ENCODE measurements around the gene DOCK3. TPM values are rescaled to one million over a fixed set of nuclear protein-coding genes. Genes with fewer than 3 reads are reported as not detected.

DOCK3 gene
- total RNA-seq, 4 donors from 2014 or later, result 2.1 to 8.6 (median 2.9) TPM

DNA sequence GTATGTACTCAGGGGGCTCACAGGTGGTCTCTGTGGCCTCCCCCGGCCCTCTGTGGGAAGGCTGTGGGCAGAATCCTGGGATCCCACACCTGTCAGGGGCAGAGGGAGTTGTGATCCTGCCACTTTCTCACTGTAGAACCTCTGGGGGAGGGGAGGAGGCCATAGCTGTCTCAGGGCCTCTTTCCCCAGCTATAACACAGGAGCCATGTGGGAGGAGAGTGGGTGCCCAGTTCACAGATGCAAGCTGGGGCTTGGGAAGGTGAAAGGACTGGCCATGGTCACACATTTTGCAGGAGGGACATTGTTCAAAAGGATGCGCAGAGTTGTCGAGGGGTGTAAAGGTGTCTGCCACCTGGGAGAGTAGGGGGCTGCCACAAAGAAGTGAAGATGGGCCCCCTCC, 46.1 kb upstream of the DOCK3 start:
- Histone ChIP-seq H3K9me3 (no peaks in the 10 kb centered on the region), H3K4me3 (no peak overlapping the region), H3K27me3 (no peaks in the 10 kb centered on the region), H3K27ac (no peak overlapping the region), H3K36me3 (no peaks in the 10 kb centered on the region), H3K4me1 (peaks cover 78% of the 10 kb centered on the region)
- 85% methylated on average over 3 of the region's 3 CpGs for WGBS
- TF ChIP-seq POLR2A (IDR thresholded peaks at IDR 0.05) (no peak), EP300 (IDR thresholded peaks at IDR 0.05) (no peak), POLR2AphosphoS5 (IDR thresholded peaks at IDR 0.05) (no peak)
- TF ChIP-seq, protein P1, sequence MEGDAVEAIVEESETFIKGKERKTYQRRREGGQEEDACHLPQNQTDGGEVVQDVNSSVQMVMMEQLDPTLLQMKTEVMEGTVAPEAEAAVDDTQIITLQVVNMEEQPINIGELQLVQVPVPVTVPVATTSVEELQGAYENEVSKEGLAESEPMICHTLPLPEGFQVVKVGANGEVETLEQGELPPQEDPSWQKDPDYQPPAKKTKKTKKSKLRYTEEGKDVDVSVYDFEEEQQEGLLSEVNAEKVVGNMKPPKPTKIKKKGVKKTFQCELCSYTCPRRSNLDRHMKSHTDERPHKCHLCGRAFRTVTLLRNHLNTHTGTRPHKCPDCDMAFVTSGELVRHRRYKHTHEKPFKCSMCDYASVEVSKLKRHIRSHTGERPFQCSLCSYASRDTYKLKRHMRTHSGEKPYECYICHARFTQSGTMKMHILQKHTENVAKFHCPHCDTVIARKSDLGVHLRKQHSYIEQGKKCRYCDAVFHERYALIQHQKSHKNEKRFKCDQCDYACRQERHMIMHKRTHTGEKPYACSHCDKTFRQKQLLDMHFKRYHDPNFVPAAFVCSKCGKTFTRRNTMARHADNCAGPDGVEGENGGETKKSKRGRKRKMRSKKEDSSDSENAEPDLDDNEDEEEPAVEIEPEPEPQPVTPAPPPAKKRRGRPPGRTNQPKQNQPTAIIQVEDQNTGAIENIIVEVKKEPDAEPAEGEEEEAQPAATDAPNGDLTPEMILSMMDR (IDR thresholded peaks at IDR 0.05), result no peak
- no peak for DNase-seq (ENCODE audit: low spot score in 2 of 2)

DNA sequence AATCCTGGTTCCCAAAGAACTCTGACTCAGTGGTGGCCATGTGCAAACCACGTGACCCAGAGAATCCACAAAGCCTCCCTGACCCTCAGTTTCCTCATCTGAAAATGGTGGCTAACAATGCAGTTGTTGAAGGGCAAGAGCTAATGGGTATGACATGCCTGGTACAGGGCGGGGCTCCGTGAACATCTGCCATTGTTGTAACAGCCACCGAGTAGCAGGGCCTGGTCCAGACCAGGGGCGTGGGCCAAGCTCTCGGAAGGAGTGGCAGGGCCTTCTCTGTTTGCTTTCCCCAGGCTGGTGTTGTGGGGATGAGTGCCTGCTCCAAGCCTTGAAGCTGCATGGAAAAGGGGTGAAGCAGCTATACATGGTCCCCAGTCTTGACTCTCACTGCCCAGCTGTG, 44.3 kb upstream of the DOCK3 start:
- 90% methylated on average over 4 of the region's 6 CpGs for WGBS
- no peaks in the 10 kb centered on the region for H3K9me3 ChIP-seq
- no peaks in the 10 kb centered on the region for H3K36me3 ChIP-seq
- no peak for DNase-seq (ENCODE audit: low spot score in 2 of 2)
- no peak overlapping the region for H3K27ac ChIP-seq
- no peak for TF ChIP-seq EP300 (IDR thresholded peaks at IDR 0.05)
- TF ChIP-seq, protein P1 (IDR thresholded peaks at IDR 0.05), result no peak
- no peak for TF ChIP-seq POLR2A (IDR thresholded peaks at IDR 0.05)
- no peak for TF ChIP-seq POLR2AphosphoS5 (IDR thresholded peaks at IDR 0.05)
- peaks cover 63% of the 10 kb centered on the region for H3K4me1 ChIP-seq
- H3K27me3 ChIP-seq, result no peaks in the 10 kb centered on the region
- no peak overlapping the region for H3K4me3 ChIP-seq

DNA sequence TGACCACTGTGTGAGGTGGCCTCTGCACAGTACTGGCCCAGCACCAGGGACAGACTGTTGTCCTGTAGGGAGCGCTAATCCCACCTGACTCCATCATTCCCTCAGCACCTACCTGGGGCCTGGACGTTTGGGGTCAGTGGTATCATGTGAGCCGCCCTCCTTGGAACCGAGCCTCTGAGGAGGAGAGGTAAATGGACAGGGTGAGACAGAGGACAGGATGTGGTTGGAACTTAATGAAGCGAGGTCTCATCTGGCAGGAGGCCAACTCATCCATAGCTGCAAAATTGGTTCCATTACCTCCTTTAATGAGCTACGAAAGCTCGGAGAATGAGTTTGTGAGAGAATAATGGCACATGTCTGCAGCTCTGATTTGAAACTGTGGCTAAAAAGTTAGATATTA, 43.9 kb upstream of the DOCK3 start:
- Histone ChIP-seq H3K36me3 (no peaks in the 10 kb centered on the region), H3K9me3 (no peaks in the 10 kb centered on the region), H3K4me1 (peaks cover 59% of the 10 kb centered on the region), H3K4me3 (no peak overlapping the region), H3K27ac (no peak overlapping the region), H3K27me3 (no peaks in the 10 kb centered on the region)
- WGBS, result 72% methylated on average over 7 of the region's 7 CpGs
- no peak for DNase-seq (ENCODE audit: low spot score in 2 of 2)
- TF ChIP-seq, protein P1 (IDR thresholded peaks at IDR 0.05), result no peak
- no peak for TF ChIP-seq POLR2A (IDR thresholded peaks at IDR 0.05)
- no peak for TF ChIP-seq POLR2AphosphoS5 (IDR thresholded peaks at IDR 0.05)
- TF ChIP-seq EP300 (IDR thresholded peaks at IDR 0.05), result no peak

DNA sequence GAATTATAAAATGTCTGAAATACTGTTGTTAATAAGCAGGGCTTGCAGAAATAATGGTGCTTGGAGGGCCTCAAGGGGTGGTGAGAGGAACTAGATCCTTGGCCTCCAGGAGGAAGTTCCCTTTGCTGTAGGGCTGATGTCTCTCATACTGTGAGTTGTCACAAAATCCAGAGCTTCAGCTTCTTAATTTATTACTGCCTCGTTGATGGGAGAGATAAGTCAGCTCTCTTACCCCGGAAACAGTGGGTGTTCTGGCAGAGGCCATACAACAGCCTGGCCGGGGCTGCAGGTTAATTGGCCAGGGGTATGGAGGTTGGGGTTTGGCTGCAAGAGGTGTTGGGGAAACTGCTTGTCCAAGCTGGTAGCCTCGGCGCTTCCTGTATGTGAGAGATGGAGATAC, 42.3 kb upstream of the DOCK3 start:
- H3K36me3 ChIP-seq, result no peaks in the 10 kb centered on the region
- TF ChIP-seq POLR2A (IDR thresholded peaks at IDR 0.05) (no peak), POLR2AphosphoS5 (IDR thresholded peaks at IDR 0.05) (no peak), EP300 (IDR thresholded peaks at IDR 0.05) (no peak)
- TF ChIP-seq, protein P1 (IDR thresholded peaks at IDR 0.05), result no peak
- H3K27me3 ChIP-seq, result no peaks in the 10 kb centered on the region
- peak overlapping the region; percentile 25 for H3K27ac ChIP-seq
- H3K4me3 ChIP-seq, result no peak overlapping the region
- no peaks in the 10 kb centered on the region for H3K9me3 ChIP-seq
- 27% methylated on average over 5 of the region's 5 CpGs for WGBS
- peaks cover 49% of the 10 kb centered on the region for H3K4me1 ChIP-seq
- no peak for DNase-seq (ENCODE audit: low spot score in 2 of 2)

DNA sequence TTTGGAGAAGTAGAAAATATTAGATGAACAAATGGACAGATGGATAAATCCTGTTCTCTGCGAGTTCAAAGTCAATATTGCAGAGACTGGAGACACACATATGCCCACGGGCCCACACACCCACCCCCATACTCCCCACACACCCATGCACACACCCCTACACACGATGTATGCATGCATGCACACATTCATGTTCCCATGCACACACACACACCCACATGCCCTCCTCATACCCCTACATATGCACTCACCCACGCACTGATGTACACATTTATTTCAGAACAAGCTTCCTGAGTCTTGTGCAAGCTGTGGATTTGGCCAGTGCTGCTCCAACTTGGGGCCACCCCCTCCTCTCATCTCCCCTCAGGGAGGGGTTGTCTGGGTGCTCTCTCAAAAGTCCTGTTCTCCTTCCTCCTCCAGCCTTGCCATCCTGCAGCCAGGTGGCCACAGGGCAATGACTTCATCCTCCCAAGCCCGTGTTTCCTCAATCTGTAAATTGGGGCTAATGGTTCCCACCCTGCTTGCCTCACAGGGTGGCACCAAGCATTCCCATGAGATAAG, 41.4 kb upstream of the DOCK3 start:
- TF ChIP-seq POLR2AphosphoS5 (IDR thresholded peaks at IDR 0.05), result no peak
- H3K4me3 ChIP-seq, result no peak overlapping the region
- 62% methylated on average over 5 of the region's 5 CpGs for WGBS
- no peak for DNase-seq (ENCODE audit: low spot score in 2 of 2)
- H3K4me1 ChIP-seq, result peaks cover 43% of the 10 kb centered on the region
- H3K27ac ChIP-seq, result no peak overlapping the region
- H3K9me3 ChIP-seq, result no peaks in the 10 kb centered on the region
- H3K27me3 ChIP-seq, result no peaks in the 10 kb centered on the region
- no peaks in the 10 kb centered on the region for H3K36me3 ChIP-seq

DNA sequence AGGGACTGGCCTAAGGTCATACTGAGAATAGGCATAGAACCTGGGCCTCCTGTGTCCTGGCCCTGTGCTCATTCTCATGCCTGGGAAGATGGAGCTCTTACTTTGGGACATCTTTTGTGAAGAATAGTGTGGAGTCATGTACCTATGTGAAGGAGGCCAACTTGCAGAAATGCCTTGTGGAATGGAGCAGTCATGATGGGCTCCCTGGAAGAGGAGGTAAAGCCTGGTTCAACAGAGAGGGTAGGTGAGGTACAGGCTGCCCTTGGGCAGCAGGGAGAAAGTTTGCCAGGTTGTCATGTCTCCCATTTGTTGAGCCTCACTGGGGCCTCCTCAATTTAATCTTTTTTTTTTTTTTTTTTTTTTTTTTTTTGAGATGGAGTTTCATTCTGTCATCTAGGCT, 39.7 kb upstream of the DOCK3 start:
- no peaks in the 10 kb centered on the region for H3K9me3 ChIP-seq
- TF ChIP-seq EP300 (IDR thresholded peaks at IDR 0.05) (no peak), POLR2A (IDR thresholded peaks at IDR 0.05) (no peak), POLR2AphosphoS5 (IDR thresholded peaks at IDR 0.05) (no peak)
- TF ChIP-seq, protein P1 (IDR thresholded peaks at IDR 0.05), result no peak
- peaks cover 4% of the 10 kb centered on the region for H3K36me3 ChIP-seq

More for the DNA sequence above, 39.7 kb upstream of the DOCK3 start:
- no peaks in the 10 kb centered on the region for H3K27me3 ChIP-seq
- no peak for DNase-seq (ENCODE audit: low spot score in 2 of 2)
- no peak overlapping the region for H3K27ac ChIP-seq
- peaks cover 38% of the 10 kb centered on the region for H3K4me1 ChIP-seq
- no peak overlapping the region for H3K4me3 ChIP-seq
